Muscle layer of duodenum (tissue), 2 donors: ENCODE data around the gene PLPP3.

ENCODE experiments used
- H3K27ac ChIP-seq: one replicate; pipeline ENCODE4 v1.7.0; 2013; ENCODE audit warnings: mild to moderate bottlenecking, low read length
- H3K27me3 ChIP-seq: one replicate; pipeline ENCODE4 v1.7.0; 2013; ENCODE audit warnings: low read depth, mild to moderate bottlenecking, control low read depth, low read length
- H3K36me3 ChIP-seq, 2 donors: one replicate each; pipeline ENCODE4 v1.7.0; 2013; ENCODE audit warnings: low read length in 2 of 2, control low read depth in 1 of 2, mild to moderate bottlenecking in 1 of 2; ENCODE audit not compliant: insufficient read depth in 2 of 2, control insufficient read depth in 1 of 2
- H3K4me1 ChIP-seq, 2 donors: one replicate each; pipeline ENCODE4 v1.7.0; 2013; ENCODE audit warnings: low read length in 2 of 2, mild to moderate bottlenecking in 2 of 2, control low read depth in 1 of 2, moderate library complexity in 1 of 2; ENCODE audit not compliant: insufficient read depth in 2 of 2, control insufficient read depth in 1 of 2
- H3K4me3 ChIP-seq, 2 donors: one replicate each; pipeline ENCODE4 v1.7.0; 2013; ENCODE audit warnings: low read length in 2 of 2, low read depth in 1 of 2, mild to moderate bottlenecking in 1 of 2
- H3K9me3 ChIP-seq, 2 donors: one replicate each; pipeline ENCODE4 v1.7.0; 2013; ENCODE audit warnings: low read length in 2 of 2, control low read depth in 1 of 2, mild to moderate bottlenecking in 1 of 2; ENCODE audit not compliant: control insufficient read depth in 1 of 2
- donor health status: healthy.

PLPP3 gene

DNA sequence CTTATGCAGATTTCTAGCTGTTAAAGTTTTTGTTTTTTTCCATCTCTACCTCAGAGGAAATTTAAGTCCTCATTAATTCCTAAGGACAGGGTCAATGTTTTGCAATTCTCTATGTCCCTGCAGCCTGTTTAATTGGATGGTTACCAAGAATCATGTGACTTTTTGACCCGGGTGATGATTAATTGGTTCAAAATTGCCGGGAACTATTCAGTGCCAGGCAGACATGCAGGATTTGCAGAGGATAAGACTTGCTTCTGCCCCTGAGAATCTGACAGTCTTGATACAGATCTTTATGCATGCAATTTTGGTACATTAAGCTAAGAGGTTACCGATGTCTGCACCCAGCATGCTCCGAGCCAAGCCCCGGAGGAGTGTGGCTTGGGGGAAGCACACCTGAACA is 87.9 kb downstream of the PLPP3 start:
- no peaks in the 10 kb centered on the region for H3K9me3 ChIP-seq
- H3K27me3 ChIP-seq = no peaks in the 10 kb centered on the region
- peaks cover 0 to 5% of the 10 kb centered on the region in 2 donors for H3K4me1 ChIP-seq
- peaks cover 17 to 20% of the 10 kb centered on the region in 2 donors for H3K36me3 ChIP-seq
- no peak overlapping the region for H3K4me3 ChIP-seq
- H3K27ac ChIP-seq = no peak overlapping the region

DNA sequence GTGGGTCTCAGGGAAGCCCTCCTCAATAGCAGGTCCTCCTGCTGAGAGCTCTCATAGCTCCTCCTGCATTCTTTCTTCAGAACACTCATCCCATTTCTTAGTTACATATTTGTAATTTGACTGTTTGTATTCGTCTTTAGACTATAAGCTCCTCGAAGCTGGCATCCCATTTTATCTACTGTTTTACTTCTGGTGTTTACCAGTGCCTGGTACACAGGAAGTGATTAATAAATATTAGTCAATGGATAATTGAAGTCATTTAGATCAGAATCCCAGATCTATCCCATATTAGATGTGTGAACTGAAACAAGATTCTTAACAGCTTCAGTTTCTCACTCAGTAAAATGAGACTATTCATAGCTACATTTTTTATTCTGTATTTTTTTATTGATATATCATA is 88.7 kb downstream of the PLPP3 start:
- H3K4me3 ChIP-seq = no peak overlapping the region
- H3K36me3 ChIP-seq = peaks cover 9 to 15% of the 10 kb centered on the region in 2 donors
- peaks cover 0 to 5% of the 10 kb centered on the region in 2 donors for H3K4me1 ChIP-seq
- H3K27me3 ChIP-seq = no peaks in the 10 kb centered on the region
- H3K27ac ChIP-seq = no peak overlapping the region
- H3K9me3 ChIP-seq = no peaks in the 10 kb centered on the region

DNA sequence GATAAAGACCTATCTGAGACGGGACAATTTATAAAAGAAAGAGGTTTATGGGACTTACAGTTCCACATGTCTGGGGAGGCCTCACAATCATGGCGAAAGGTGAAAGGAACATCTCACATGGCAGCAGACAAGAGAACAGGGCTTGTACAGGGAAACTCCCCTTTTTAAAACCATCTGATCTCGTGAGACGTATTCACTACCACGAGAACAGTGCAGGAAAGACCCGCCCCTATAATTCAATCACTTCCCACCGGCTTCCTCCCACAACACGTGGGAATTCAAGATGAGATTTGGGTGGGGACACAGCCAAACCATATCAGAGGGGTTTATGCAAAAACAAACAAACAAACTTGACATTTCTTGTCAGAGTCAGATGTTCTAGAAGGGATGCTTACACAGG is 89.7 kb downstream of the PLPP3 start:
- no peaks in the 10 kb centered on the region for H3K9me3 ChIP-seq
- H3K4me1 ChIP-seq = peaks cover 0 to 5% of the 10 kb centered on the region in 2 donors
- peaks cover 4 to 9% of the 10 kb centered on the region in 2 donors for H3K36me3 ChIP-seq
- H3K4me3 ChIP-seq = no peak overlapping the region
- no peak overlapping the region for H3K27ac ChIP-seq
- H3K27me3 ChIP-seq = no peaks in the 10 kb centered on the region

DNA sequence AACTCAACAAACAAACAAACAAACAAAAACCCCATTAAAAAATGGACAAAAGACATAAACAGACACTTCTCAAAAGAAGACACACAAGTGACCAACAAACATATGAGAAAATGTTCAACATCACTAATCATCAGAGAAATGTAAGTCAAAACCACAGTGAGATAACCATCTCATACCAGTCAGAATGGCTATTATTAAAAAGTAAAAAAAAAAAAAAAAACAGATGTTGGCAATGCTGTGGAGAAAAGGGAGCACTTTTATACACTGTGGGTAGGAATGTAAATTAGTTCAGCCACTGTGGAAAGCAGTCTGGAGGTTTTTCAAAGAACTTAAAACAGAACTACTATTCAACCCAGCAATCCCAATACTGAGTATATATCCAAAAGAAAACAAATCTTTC is 94.7 kb downstream of the PLPP3 start:
- H3K9me3 ChIP-seq = no peaks in the 10 kb centered on the region
- H3K4me1 ChIP-seq = no peaks in the 10 kb centered on the region
- H3K27ac ChIP-seq = no peak overlapping the region
- H3K4me3 ChIP-seq = no peak overlapping the region
- no peaks in the 10 kb centered on the region for H3K27me3 ChIP-seq
- H3K36me3 ChIP-seq = no peaks in the 10 kb centered on the region

DNA sequence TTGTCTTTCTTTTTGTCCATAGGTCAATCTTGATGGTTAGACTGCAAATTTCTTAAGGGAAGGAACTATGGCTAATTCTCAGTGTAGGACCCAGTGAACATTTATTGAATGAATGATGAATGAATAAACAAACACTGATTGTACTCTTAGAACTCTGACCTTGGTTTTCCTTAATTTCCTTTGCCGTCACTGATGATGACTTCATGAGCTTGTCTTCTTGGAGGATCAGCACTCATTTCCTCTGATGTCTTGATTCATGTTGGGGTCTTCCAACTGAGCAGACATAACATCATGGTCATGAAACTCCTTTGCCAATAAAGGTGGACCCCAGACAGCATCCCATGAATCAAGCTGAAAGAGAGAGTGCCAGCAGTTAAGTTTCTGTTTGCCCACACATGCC is 96.3 kb downstream of the PLPP3 start:
- Histone ChIP-seq H3K9me3 (no peaks in the 10 kb centered on the region), H3K36me3 (no peaks in the 10 kb centered on the region), H3K4me1 (no peaks in the 10 kb centered on the region), H3K27me3 (no peaks in the 10 kb centered on the region), H3K27ac (no peak overlapping the region), H3K4me3 (no peak overlapping the region)

DNA sequence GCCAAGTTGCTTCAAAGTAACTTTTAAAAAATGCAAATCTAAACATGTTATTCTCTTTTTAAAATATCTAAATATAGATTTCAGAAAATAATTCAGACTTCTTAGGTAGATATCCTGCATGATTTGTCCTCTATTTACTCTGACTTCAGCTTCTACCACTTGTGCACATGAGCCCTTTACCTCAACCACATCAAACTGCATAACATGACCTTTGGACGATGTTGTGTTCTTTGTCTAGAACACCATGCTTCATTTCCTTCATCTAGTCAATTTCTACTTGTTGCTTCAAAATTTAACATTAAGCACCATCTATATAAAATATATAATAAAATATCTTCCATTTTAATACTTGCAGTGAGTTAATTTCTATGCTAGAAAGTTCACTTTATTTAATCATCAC is 96.9 kb downstream of the PLPP3 start:
- H3K9me3 ChIP-seq = no peaks in the 10 kb centered on the region
- H3K4me1 ChIP-seq = no peaks in the 10 kb centered on the region

DNA sequence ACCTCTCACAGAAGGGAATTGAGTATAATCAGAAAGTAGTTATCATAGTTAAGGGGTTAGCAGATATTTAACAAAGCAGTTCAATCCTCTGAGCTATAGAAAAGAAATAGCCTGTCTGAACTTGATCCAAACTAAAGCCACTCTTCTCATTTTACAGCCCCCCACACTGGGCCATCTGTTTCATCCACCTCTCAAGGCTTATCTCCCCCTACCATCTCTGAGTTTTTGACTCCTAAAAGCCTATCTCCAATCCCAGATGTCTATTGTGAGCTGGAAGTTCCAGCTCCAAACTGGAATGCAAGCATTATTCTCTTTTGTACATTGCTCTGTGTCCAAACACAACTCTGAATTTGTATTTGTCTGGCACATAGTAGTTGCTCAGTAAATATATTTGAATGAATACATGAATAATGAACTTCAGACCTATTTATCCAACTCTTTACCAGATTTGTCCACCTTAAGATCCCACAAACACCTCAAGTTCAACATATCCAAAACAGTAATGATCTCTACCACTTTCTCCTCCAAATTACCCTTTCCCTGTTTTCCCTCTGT is 98.1 kb downstream of the PLPP3 start:
- Histone ChIP-seq H3K9me3 (no peaks in the 10 kb centered on the region), H3K4me3 (no peak overlapping the region), H3K27me3 (no peaks in the 10 kb centered on the region), H3K27ac (no peak overlapping the region), H3K4me1 (no peaks in the 10 kb centered on the region), H3K36me3 (no peaks in the 10 kb centered on the region)

More for the DNA sequence above, 96.9 kb downstream of the PLPP3 start:
- H3K4me3 ChIP-seq = no peak overlapping the region
- no peaks in the 10 kb centered on the region for H3K27me3 ChIP-seq
- H3K36me3 ChIP-seq = no peaks in the 10 kb centered on the region
- H3K27ac ChIP-seq = no peak overlapping the region

DNA sequence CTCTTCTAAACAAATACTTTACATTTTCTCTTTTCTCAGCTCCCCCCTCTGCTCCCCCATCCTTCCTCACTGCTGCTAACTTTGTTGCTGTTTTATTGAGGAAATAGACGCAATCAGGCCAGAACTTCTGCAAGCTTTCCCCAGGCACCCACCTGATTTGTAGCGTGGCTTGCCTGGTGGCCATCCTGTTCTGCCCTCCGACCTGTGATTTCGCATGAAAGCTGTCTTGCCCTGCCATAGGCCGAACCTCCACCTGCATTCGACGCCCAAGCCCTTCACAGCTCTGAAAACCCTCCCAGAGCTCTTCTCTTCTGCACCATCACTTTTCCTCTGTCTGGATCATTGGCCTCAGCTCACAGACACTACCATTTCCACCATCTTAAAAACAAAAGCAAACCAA is 100.6 kb downstream of the PLPP3 start:
- H3K4me3 ChIP-seq = no peak overlapping the region
- H3K9me3 ChIP-seq = no peaks in the 10 kb centered on the region
- H3K4me1 ChIP-seq = no peaks in the 10 kb centered on the region
- H3K27ac ChIP-seq = no peak overlapping the region
- H3K27me3 ChIP-seq = no peaks in the 10 kb centered on the region
- no peaks in the 10 kb centered on the region for H3K36me3 ChIP-seq

DNA sequence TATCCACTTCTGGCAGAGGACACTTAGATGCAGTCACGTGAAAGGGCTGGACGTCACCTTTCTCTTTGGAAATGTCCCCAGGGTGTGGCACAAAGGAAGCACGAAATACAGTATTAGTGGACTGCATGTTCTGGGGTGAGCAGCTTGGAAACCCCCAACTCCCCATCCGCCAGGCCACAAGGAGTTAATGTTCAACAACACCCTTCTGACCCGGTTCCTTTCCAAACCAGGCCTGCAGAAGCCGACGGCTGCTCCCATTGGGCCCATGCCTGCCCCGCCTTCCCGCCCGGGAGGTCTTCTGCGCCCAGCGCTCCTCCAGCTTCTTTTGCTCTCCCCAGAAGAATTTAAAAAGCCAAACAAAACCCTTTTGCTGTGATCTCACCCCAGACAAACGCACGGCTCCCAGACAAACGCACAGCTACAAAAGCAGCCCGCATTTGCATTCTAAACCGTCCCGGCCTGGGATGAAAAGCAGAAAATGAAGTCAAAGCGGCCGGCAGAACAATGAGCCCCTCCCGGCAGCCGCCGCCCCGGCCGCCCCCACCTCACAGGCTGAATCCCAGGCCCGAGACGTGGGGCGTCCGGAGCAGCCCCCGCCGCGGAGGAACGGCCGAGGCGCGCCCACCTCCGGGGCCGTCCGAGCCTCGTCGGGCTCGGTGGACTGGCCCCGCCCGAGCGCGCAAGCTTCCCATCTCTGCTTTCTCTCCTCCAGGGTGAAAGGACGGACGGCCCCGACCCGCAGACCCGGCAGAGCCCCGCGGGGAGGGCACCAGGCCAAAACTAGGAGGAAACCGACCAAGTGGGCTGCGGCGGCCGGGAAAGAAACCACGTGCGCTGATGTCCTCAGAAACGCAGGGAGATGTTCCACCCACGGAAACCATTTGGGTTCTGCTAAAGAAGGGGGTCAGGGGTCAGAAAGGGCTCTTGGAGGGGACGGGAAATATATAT is 101.9 kb downstream of the PLPP3 start:
- no peaks in the 10 kb centered on the region for H3K4me1 ChIP-seq
- H3K27me3 ChIP-seq = no peaks in the 10 kb centered on the region
- H3K4me3 ChIP-seq = peak overlapping the region; percentile 59 to 67
- H3K36me3 ChIP-seq = no peaks in the 10 kb centered on the region
- H3K9me3 ChIP-seq = no peaks in the 10 kb centered on the region
- peak overlapping the region; percentile 59 for H3K27ac ChIP-seq

DNA sequence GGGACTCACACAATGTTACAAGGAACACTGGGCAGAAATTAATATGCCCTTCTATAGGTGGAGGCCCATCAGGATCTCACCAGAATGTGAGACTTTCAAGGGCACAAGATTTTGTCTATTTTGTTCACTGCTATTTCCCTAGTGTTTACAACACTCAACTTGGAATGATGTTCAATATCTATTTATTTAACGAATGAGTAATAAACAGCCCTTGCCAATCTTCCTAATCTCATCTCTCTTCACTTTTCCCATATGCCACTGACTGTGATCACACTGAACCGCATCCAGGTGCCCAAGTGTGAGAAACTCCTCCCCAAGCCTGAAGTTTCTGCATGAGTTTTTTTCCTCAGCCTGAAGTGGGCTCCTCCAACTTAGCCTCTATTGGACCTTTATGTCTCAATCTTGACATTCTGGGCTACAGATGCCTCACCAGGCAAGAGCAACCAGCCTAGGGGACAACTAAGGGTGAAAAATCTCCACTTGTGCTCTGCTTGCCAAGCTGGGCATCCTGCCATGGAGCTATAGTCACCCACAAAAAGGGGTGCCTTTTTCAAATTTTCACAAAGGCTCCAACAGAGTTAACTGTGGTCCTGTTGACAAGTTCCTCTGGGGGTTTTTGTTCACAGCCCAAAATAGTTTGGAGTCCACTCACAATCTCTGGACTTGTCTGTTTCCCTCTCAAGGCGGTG is 105.6 kb downstream of the PLPP3 start:
- Histone ChIP-seq H3K27me3 (no peaks in the 10 kb centered on the region), H3K4me3 (no peak overlapping the region), H3K9me3 (no peaks in the 10 kb centered on the region), H3K4me1 (no peaks in the 10 kb centered on the region), H3K36me3 (no peaks in the 10 kb centered on the region), H3K27ac (no peak overlapping the region)

DNA sequence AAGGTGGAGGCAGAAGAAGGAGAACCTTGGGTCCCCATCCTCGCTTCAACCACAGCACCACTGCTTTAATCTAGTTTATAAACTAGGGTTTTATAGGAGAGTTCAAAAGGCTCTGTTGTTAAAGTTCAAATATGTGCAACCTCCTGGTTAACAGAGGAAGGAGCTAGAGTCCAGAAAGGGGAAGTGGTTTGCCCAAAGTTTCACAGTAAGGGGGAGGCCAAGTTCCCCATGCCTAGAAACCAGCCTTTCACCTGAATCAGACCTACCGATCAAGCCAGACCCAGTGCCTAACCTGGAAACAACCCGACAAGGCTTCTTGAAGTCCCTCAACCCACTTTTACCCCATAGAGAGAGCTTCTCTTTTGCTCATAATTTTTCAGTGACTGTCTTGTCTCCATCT is 106.5 kb downstream of the PLPP3 start:
- Histone ChIP-seq H3K4me1 (no peaks in the 10 kb centered on the region), H3K4me3 (no peak overlapping the region), H3K27me3 (no peaks in the 10 kb centered on the region)

More for the DNA sequence above, 106.5 kb downstream of the PLPP3 start:
- no peaks in the 10 kb centered on the region for H3K36me3 ChIP-seq
- H3K9me3 ChIP-seq = no peaks in the 10 kb centered on the region
- H3K27ac ChIP-seq = no peak overlapping the region
